PC-9 (cell line): ENCODE results near the gene TSKS.

Source experiments
- CTCF ChIP-seq: fragments of 200-600 bp; sonication (generic); conservative IDR thresholded peaks from 2 replicates; pipeline ENCODE4 v1.6.1; 2017; ENCODE audit warnings: mixed run types, antibody characterized with exemption, mild to moderate bottlenecking, moderate library complexity
- EZH2 ChIP-seq: fragments of 200-600 bp; sonication (generic); IDR thresholded peaks from 2 replicates; pipeline ENCODE4 v1.8.0; 2017; ENCODE audit warnings: antibody characterized with exemption, low read depth

GRCh38 chr19:49803529-49803856, 40.4 kb upstream of the TSKS start:
- no peak for TF ChIP-seq EZH2
- TF ChIP-seq CTCF: no peak
